Muscle of leg (tissue), 11 donors: ENCODE data around the gene VEZT. TPM values are rescaled to one million over a fixed set of nuclear protein-coding genes. Genes with fewer than 3 reads are reported as not detected.
A peak's percentile ranks its signal among the peaks of the same experiment; 100 is the strongest.

Source experiments
- DNase-seq: peaks from one replicate; pipeline ENCODE4 v3.0.0; 2013
- H3K27ac ChIP-seq: one replicate; pipeline ENCODE4 v1.5.1; 2013; ENCODE audit warnings: mild to moderate bottlenecking, low read length, control low read depth
- H3K27me3 ChIP-seq: one replicate; pipeline ENCODE4 v1.6.1; 2013; ENCODE audit warnings: low read length; ENCODE audit not compliant: control insufficient read depth, insufficient read depth
- H3K36me3 ChIP-seq: one replicate; pipeline ENCODE4 v1.6.1; 2013; ENCODE audit warnings: low read length; ENCODE audit not compliant: control insufficient read depth, insufficient read depth
- H3K4me1 ChIP-seq: one replicate; pipeline ENCODE4 v1.6.1; 2013; ENCODE audit warnings: low read length; ENCODE audit not compliant: control insufficient read depth, insufficient read depth
- H3K4me3 ChIP-seq: one replicate; pipeline ENCODE4 v1.5.1; 2013; ENCODE audit warnings: low read length, control low read depth
- H3K9me3 ChIP-seq: replicated peaks from 2 replicates; pipeline ENCODE4 v1.6.1; 2013; ENCODE audit warnings: low read depth, low read length; ENCODE audit not compliant: control insufficient read depth
- WGBS: methylation state at CpG from one replicate; pipeline ENCODE4 v1.1.5; 2013; ENCODE audit warnings: missing lambda C conversion rate; ENCODE audit not compliant: insufficient coverage; 5-methylcytosine and 5-hydroxymethylcytosine counted together
- polyA plus RNA-seq, 8 donors: library from polyadenylated mRNA; unstranded; fragments of 120-200 nt; gene quantifications; one replicate each; pipeline versions ENCODE4 v1.2.1 to v1.2.3, GENCODE V29; 2013; ENCODE audit warnings: inconsistent platforms in 1 of 8, low replicate concordance in 1 of 8; ENCODE audit not compliant: insufficient read length in 8 of 8, insufficient read depth in 1 of 8
- total RNA-seq: library from RNA; stranded (reverse); fragments of 120-200 nt; gene quantifications from one replicate; pipeline ENCODE4 v1.2.4, GENCODE V29; 2013

VEZT gene
- total and polyA plus RNA-seq, 9 donors, result 56.1 to 83.3 (median 70.1) TPM

- H3K9me3 ChIP-seq, result no peaks in the 10 kb centered on the region
- WGBS, result no CpG with 5 or more reads among the region's 3 CpGs
- no peaks in the 10 kb centered on the region for H3K27me3 ChIP-seq
- no peaks in the 10 kb centered on the region for H3K4me1 ChIP-seq
- H3K27ac ChIP-seq, result no peak overlapping the region
- peak; percentile 33 for DNase-seq
- H3K36me3 ChIP-seq, result peaks cover 17% of the 10 kb centered on the region
- H3K4me3 ChIP-seq, result no peak overlapping the region
These were observed 52.3 kb downstream of the VEZT start for GRCh38 chr12:95269892-95270291.

- H3K36me3 ChIP-seq, result peaks cover 19% of the 10 kb centered on the region
- no peaks in the 10 kb centered on the region for H3K27me3 ChIP-seq
- 100% methylated on average over 1 of the region's 2 CpGs for WGBS
- H3K9me3 ChIP-seq, result no peaks in the 10 kb centered on the region
- no peak overlapping the region for H3K4me3 ChIP-seq
- no peak overlapping the region for H3K27ac ChIP-seq
- DNase-seq, result no peak
- no peaks in the 10 kb centered on the region for H3K4me1 ChIP-seq
These were observed 53.9 kb downstream of the VEZT start for GRCh38 chr12:95271465-95271864.

GRCh38 chr12:95277139-95277538, 59.5 kb downstream of the VEZT start:
- peaks cover 15% of the 10 kb centered on the region for H3K36me3 ChIP-seq
- H3K27ac ChIP-seq, result no peak overlapping the region
- H3K4me3 ChIP-seq, result no peak overlapping the region
- no peaks in the 10 kb centered on the region for H3K4me1 ChIP-seq
- no peaks in the 10 kb centered on the region for H3K9me3 ChIP-seq
- peak; percentile 16 for DNase-seq
- H3K27me3 ChIP-seq, result no peaks in the 10 kb centered on the region
- no CpG with 5 or more reads among the region's 1 CpG for WGBS

GRCh38 chr12:95279856-95280255, 62.2 kb downstream of the VEZT start:
- H3K36me3 ChIP-seq, result peaks cover 34% of the 10 kb centered on the region
- H3K9me3 ChIP-seq, result no peaks in the 10 kb centered on the region
- no peaks in the 10 kb centered on the region for H3K4me1 ChIP-seq
- no peaks in the 10 kb centered on the region for H3K27me3 ChIP-seq
- no peak overlapping the region for H3K4me3 ChIP-seq
- DNase-seq, result no peak
- H3K27ac ChIP-seq, result no peak overlapping the region
- WGBS, result 92% methylated on average over 4 of the region's 4 CpGs

GRCh38 chr12:95282266-95282665, 64.7 kb downstream of the VEZT start:
- no peak overlapping the region for H3K4me3 ChIP-seq
- DNase-seq, result no peak
- no peaks in the 10 kb centered on the region for H3K27me3 ChIP-seq
- H3K36me3 ChIP-seq, result peaks cover 34% of the 10 kb centered on the region
- H3K9me3 ChIP-seq, result no peaks in the 10 kb centered on the region
- H3K4me1 ChIP-seq, result no peaks in the 10 kb centered on the region
- WGBS, result 97% methylated on average over 4 of the region's 6 CpGs
- no peak overlapping the region for H3K27ac ChIP-seq

GRCh38 chr12:95283371-95283770, 65.8 kb downstream of the VEZT start:
- no CpG with 5 or more reads among the region's 1 CpG for WGBS
- H3K4me1 ChIP-seq, result no peaks in the 10 kb centered on the region
- no peak for DNase-seq

GRCh38 chr12:95286713-95287112, 69.1 kb downstream of the VEZT start:
- no CpG with 5 or more reads among the region's 3 CpGs for WGBS
- no peak for DNase-seq
- Histone ChIP-seq H3K27me3 (no peaks in the 10 kb centered on the region), H3K4me1 (no peaks in the 10 kb centered on the region), H3K9me3 (no peaks in the 10 kb centered on the region), H3K36me3 (peaks cover 23% of the 10 kb centered on the region), H3K27ac (no peak overlapping the region), H3K4me3 (no peak overlapping the region)

More at GRCh38 chr12:95283371-95283770, 65.8 kb downstream of the VEZT start:
- H3K36me3 ChIP-seq, result peaks cover 32% of the 10 kb centered on the region
- no peak overlapping the region for H3K27ac ChIP-seq
- no peaks in the 10 kb centered on the region for H3K27me3 ChIP-seq
- no peaks in the 10 kb centered on the region for H3K9me3 ChIP-seq
- no peak overlapping the region for H3K4me3 ChIP-seq

- Histone ChIP-seq H3K27ac (no peak overlapping the region), H3K4me3 (no peak overlapping the region), H3K27me3 (no peaks in the 10 kb centered on the region), H3K36me3 (peaks cover 12% of the 10 kb centered on the region), H3K9me3 (no peaks in the 10 kb centered on the region), H3K4me1 (no peaks in the 10 kb centered on the region)
- peak; percentile 8 for DNase-seq
- 100% methylated on average over 1 of the region's 2 CpGs for WGBS
These were observed 73.9 kb downstream of the VEZT start for GRCh38 chr12:95291501-95291900.

GRCh38 chr12:95298916-95299315, 81.3 kb downstream of the VEZT start:
- H3K36me3 ChIP-seq, result peaks cover 27% of the 10 kb centered on the region
- no peak for DNase-seq

GRCh38 chr12:95300286-95300685, 82.7 kb downstream of the VEZT start:
- peaks cover 25% of the 10 kb centered on the region for H3K36me3 ChIP-seq
- H3K4me1 ChIP-seq, result no peaks in the 10 kb centered on the region
- H3K9me3 ChIP-seq, result no peaks in the 10 kb centered on the region
- no peak for DNase-seq
- no peak overlapping the region for H3K27ac ChIP-seq
- H3K27me3 ChIP-seq, result no peaks in the 10 kb centered on the region
- WGBS, result no CpG with 5 or more reads among the region's 2 CpGs
- no peak overlapping the region for H3K4me3 ChIP-seq

More at GRCh38 chr12:95298916-95299315, 81.3 kb downstream of the VEZT start:
- Histone ChIP-seq H3K9me3 (no peaks in the 10 kb centered on the region), H3K27me3 (no peaks in the 10 kb centered on the region), H3K4me3 (no peak overlapping the region), H3K27ac (no peak overlapping the region), H3K4me1 (no peaks in the 10 kb centered on the region)
- 100% methylated on average over 3 of the region's 5 CpGs for WGBS

- Histone ChIP-seq H3K9me3 (no peaks in the 10 kb centered on the region), H3K4me1 (no peaks in the 10 kb centered on the region), H3K36me3 (peaks cover 20% of the 10 kb centered on the region), H3K4me3 (no peak overlapping the region), H3K27ac (no peak overlapping the region), H3K27me3 (no peaks in the 10 kb centered on the region)
- DNase-seq, result no peak
- WGBS, result no CpG with 5 or more reads among the region's 1 CpG
These were observed 85.9 kb downstream of the VEZT start for GRCh38 chr12:95303476-95303875.
